Keratinocyte (primary cell): ENCODE measurements around the gene PRMT1. TPM values are rescaled to one million over a fixed set of nuclear protein-coding genes. Genes with fewer than 3 reads are reported as not detected.

Experiments
- DNase-seq: peaks from one replicate; pipeline ENCODE4 v3.0.0-alpha.2; 2011; ENCODE audit warnings: low read depth, missing footprints, low spot score
- FAIRE-seq: peaks from 2 replicates; lab custom pipeline; 2011; peaks lifted over from hg19 to GRCh38; lab: Jason Lieb, UNC
- H2AFZ ChIP-seq: 2 replicates; pipeline ENCODE4 v1.6.0; 2012; ENCODE audit warnings: low read length, control low read depth, inconsistent platforms; ENCODE audit not compliant: control insufficient read depth
- H3K27ac ChIP-seq: 2 replicates; pipeline ENCODE4 v1.5.1; 2011; ENCODE audit warnings: low read length; ENCODE audit not compliant: control insufficient read depth, insufficient read depth
- H3K27me3 ChIP-seq: 3 replicates; pipeline ENCODE4 v1.6.0; 2011; ENCODE audit warnings: low read length; ENCODE audit not compliant: control insufficient read depth, insufficient read depth; ENCODE audit errors: extremely low read depth
- H3K36me3 ChIP-seq, 2 experiments: 2 replicates in 1 of 2; 3 replicates in 1 of 2; pipeline ENCODE4 v1.5.1; 2011; ENCODE audit warnings: low read length in 2 of 2, mild to moderate bottlenecking in 1 of 2; ENCODE audit not compliant: control insufficient read depth in 2 of 2, insufficient read depth in 2 of 2; ENCODE audit errors: extremely low read depth in 1 of 2
- H3K4me1 ChIP-seq: 3 replicates; pipeline ENCODE4 v1.5.1; 2011; ENCODE audit warnings: low read length; ENCODE audit not compliant: control insufficient read depth, insufficient read depth; ENCODE audit errors: extremely low read depth
- H3K4me2 ChIP-seq: 3 replicates; pipeline ENCODE4 v1.6.0; 2011; ENCODE audit warnings: low read depth, low read length; ENCODE audit not compliant: control insufficient read depth, insufficient read depth; ENCODE audit errors: extremely low read depth
- H3K4me3 ChIP-seq, 3 experiments: fragments of 200-600 bp in 1 of 3; sonication (generic) in 1 of 3; 2 replicates in 2 of 3; 3 replicates in 1 of 3; pipeline ENCODE4 v1.5.1; 2011 to 2016; ENCODE audit warnings: low read length in 3 of 3, mild to moderate bottlenecking in 3 of 3, control low read depth in 2 of 3, inconsistent platforms in 1 of 3, low read depth in 1 of 3, mixed read lengths in 1 of 3, mixed run types in 1 of 3, moderate library complexity in 1 of 3; ENCODE audit not compliant: control insufficient read depth in 2 of 3, insufficient read depth in 2 of 3; ENCODE audit errors: extremely low read depth in 1 of 3
- H3K79me2 ChIP-seq: 2 replicates; pipeline ENCODE4 v1.6.0; 2012; ENCODE audit warnings: low read length; ENCODE audit not compliant: control insufficient read depth, insufficient read depth
- H3K9ac ChIP-seq: 3 replicates; pipeline ENCODE4 v1.6.0; 2011; ENCODE audit warnings: low read length; ENCODE audit not compliant: control insufficient read depth, insufficient read depth; ENCODE audit errors: extremely low read depth
- H3K9me1 ChIP-seq: 3 replicates; pipeline ENCODE4 v1.6.0; 2011; ENCODE audit warnings: low read length; ENCODE audit not compliant: control insufficient read depth, insufficient read depth; ENCODE audit errors: extremely low read depth
- H3K9me3 ChIP-seq: 2 replicates; pipeline ENCODE4 v1.5.1; 2012; ENCODE audit warnings: low read depth, low read length; ENCODE audit not compliant: control insufficient read depth
- H4K20me1 ChIP-seq: 3 replicates; pipeline ENCODE4 v1.6.0; 2011; ENCODE audit warnings: low read length; ENCODE audit not compliant: control insufficient read depth, insufficient read depth; ENCODE audit errors: extremely low read depth
- EZH2 ChIP-seq: IDR thresholded peaks from one replicate; pipeline ENCODE4 v1.6.1; 2012; ENCODE audit warnings: inconsistent platforms, mild to moderate bottlenecking, low read length, moderate library complexity
- dilution Hi-C: fragments of 300-500 bp; cut with MboI; formaldehyde crosslinking; loops from one replicate; pipeline ENCODE4 v1.7.0; 2020; ENCODE audit warnings: low sequenced_read_pairs; ENCODE audit not compliant: extremely low pct_ligation_motif_present
- polyA plus RNA-seq, 5 experiments: library from polyadenylated mRNA; depleted of rRNA in 3 of 5; stranded (reverse) in 3 of 5; stranded (forward) in 1 of 5; unstranded in 1 of 5; fragments of >200 nt; gene quantifications; 1 replicate in 1 of 5; 2 replicates in 3 of 5; 3 replicates in 1 of 5; pipeline versions ENCODE4 v1.2.1 to v1.2.3, GENCODE V29; 2011 to 2012; ENCODE audit warnings: missing spikeins in 2 of 5, low read depth in 1 of 5, low replicate concordance in 1 of 5
- TF ChIP-seq, protein P1 (sequence below), 3 experiments: IDR thresholded peaks in 1 of 3; conservative IDR thresholded peaks in 1 of 3; optimal IDR thresholded peaks in 1 of 3; 2 replicates in 2 of 3; 3 replicates in 1 of 3; pipeline versions ENCODE3 to v1.5.1; 2011; ENCODE audit warnings: low read length in 3 of 3, mild to moderate bottlenecking in 3 of 3, moderate library complexity in 2 of 3, control low read depth in 1 of 3, inconsistent platforms in 1 of 3; ENCODE audit not compliant: insufficient read depth in 2 of 3; ENCODE audit errors: extremely low read depth in 1 of 3

PRMT1 gene
- polyA plus RNA-seq, 1 donor (not counting 4 experiments of a cell fraction or from before 2014, with no cell fraction given) = 280 TPM

DNA sequence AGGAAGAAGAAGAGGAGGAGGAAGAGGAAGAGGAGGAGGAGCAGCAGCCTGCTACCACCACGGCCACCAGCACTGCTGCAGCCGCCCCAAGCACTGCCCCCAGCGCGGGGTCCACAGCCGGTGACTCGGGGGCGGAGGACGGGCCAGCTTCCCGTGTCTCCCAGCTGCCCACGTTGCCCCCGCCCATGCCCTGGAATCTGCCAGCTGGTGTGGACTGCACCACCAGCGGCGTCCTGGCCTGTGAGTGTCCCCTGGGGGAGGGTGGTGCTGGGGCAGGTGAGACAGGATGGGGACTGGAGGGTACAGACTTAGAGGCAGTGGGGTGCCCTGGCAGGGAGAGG lies 23.6 kb upstream of the PRMT1 start:
- H3K27ac ChIP-seq = no peak overlapping the region
- no peak overlapping the region for H2AFZ ChIP-seq
- FAIRE-seq = no peak
- H3K4me1 ChIP-seq = no peaks in the 10 kb centered on the region
- no peaks in the 10 kb centered on the region for H3K9me3 ChIP-seq
- peaks cover 32% of the 10 kb centered on the region for H3K79me2 ChIP-seq
- H3K4me3 ChIP-seq = no peak overlapping the region
- no peak for TF ChIP-seq EZH2
- TF ChIP-seq, protein P1, sequence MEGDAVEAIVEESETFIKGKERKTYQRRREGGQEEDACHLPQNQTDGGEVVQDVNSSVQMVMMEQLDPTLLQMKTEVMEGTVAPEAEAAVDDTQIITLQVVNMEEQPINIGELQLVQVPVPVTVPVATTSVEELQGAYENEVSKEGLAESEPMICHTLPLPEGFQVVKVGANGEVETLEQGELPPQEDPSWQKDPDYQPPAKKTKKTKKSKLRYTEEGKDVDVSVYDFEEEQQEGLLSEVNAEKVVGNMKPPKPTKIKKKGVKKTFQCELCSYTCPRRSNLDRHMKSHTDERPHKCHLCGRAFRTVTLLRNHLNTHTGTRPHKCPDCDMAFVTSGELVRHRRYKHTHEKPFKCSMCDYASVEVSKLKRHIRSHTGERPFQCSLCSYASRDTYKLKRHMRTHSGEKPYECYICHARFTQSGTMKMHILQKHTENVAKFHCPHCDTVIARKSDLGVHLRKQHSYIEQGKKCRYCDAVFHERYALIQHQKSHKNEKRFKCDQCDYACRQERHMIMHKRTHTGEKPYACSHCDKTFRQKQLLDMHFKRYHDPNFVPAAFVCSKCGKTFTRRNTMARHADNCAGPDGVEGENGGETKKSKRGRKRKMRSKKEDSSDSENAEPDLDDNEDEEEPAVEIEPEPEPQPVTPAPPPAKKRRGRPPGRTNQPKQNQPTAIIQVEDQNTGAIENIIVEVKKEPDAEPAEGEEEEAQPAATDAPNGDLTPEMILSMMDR (optimal IDR thresholded peaks at IDR 0.05 in 1 of 3, IDR thresholded peaks at IDR 0.05 in 1 of 3, conservative IDR thresholded peaks at IDR 0.05 in 1 of 3; ENCODE audit: extremely low read depth in 1 of 3, insufficient read depth in 2 of 3, low read length in 3 of 3) = no peak
- H3K27me3 ChIP-seq = no peaks in the 10 kb centered on the region
- H3K4me2 ChIP-seq = no peak overlapping the region
- dilution Hi-C loops = no loop called here
- DNase-seq = no peak
- no peaks in the 10 kb centered on the region for H3K9me1 ChIP-seq
- peaks cover 9% of the 10 kb centered on the region for H4K20me1 ChIP-seq
- peaks cover 44 to 45% of the 10 kb centered on the region in 2 experiments for H3K36me3 ChIP-seq
- no peak overlapping the region for H3K9ac ChIP-seq

DNA sequence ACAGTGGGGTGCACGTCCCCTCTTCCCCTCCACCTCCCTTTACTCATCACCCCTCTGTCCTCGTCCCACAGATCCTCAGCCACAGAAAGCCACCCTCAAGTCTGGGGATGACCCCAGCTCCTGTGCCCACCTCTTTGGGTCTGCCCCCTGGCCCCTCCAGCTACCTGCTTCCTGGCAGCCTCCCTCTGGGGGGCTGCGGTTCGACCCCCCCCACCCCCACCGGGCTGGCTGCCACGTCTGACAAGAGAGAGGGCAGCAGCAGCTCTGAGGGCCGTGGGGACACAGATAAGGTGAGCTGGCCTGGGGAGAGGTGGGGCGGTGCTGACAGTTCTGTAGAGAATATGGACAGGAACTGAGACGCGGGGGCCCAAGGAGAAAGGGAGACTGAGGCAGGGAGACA lies 22.5 kb upstream of the PRMT1 start:
- Histone ChIP-seq H3K9me1 (no peaks in the 10 kb centered on the region), H3K36me3 (peaks cover 48 to 52% of the 10 kb centered on the region in 2 experiments)

More for the DNA sequence above, 22.5 kb upstream of the PRMT1 start:
- H3K27me3 ChIP-seq = no peaks in the 10 kb centered on the region
- H3K4me3 ChIP-seq = no peak overlapping the region
- no peak overlapping the region for H3K27ac ChIP-seq
- dilution Hi-C loops = no loop called here
- H3K9ac ChIP-seq = no peak overlapping the region
- TF ChIP-seq EZH2 = no peak
- TF ChIP-seq, protein P1 (optimal IDR thresholded peaks at IDR 0.05 in 1 of 3, IDR thresholded peaks at IDR 0.05 in 1 of 3, conservative IDR thresholded peaks at IDR 0.05 in 1 of 3; ENCODE audit: extremely low read depth in 1 of 3, insufficient read depth in 2 of 3, low read length in 3 of 3) = no peak
- no peak overlapping the region for H2AFZ ChIP-seq
- no peaks in the 10 kb centered on the region for H3K4me1 ChIP-seq
- H4K20me1 ChIP-seq = peaks cover 5% of the 10 kb centered on the region
- peaks cover 25% of the 10 kb centered on the region for H3K79me2 ChIP-seq
- H3K4me2 ChIP-seq = no peak overlapping the region
- FAIRE-seq (no peak), DNase-seq (no peak)
- H3K9me3 ChIP-seq = no peaks in the 10 kb centered on the region
